Activated effector memory CD4-positive, alpha-beta T cell treated with anti-CD3 and anti-CD28 coated beads, Interleukin-2, amount 50 U/mL, for 16 hours (primary cell): ENCODE measurements around the gene SCYGR4.
"Not testable (repeated sequence)": the region's sequence is repeated elsewhere in the genome, so short reads cannot be mapped to it uniquely, and the experiment has no call there.

Source experiments
- DNase-seq: peaks from one replicate; pipeline ENCODE4 v3.0.0-alpha.2; 2020

SCYGR4 gene, protein sequence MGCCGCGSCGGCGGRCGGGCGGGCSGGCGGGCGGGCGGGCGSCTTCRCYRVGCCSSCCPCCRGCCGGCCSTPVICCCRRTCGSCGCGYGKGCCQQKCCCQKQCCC

GRCh38 chr2:227617316-227618230, at the start of gene SCYGR4:
Gene SCYGR4 (plus strand): TSS chr2:227617498. CDS start chr2:227617498, 0 bp downstream.
- no peak for DNase-seq

GRCh38 chr2:227568852-227569169, 48.5 kb upstream of the SCYGR4 start:
- DNase-seq = no peak

DNA sequence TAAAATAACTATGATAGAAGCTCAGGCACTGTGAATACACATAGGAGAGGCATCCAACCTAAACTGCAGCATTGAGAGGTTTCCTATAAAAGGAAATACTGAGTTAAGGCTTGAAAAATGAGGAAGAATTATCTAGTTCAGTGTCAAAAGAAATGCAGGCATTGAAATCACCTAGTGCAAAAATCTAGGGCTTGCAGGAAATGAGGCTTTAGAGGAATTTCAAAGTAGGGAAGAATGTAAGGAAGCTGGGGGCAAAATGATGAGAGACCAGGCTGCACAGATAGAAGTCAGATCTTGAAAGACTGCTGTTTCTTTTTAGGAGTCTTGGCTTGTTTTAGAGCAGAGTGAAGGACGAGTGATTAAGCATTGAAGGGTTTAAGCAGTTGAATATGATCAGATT, 46.7 kb upstream of the SCYGR4 start:
- DNase-seq = no peak

- no peak for DNase-seq
These were observed 41.2 kb upstream of the SCYGR4 start for GRCh38 chr2:227576110-227576509.

- no peak for DNase-seq
These were observed 40.5 kb upstream of the SCYGR4 start for GRCh38 chr2:227576812-227577211.

DNA sequence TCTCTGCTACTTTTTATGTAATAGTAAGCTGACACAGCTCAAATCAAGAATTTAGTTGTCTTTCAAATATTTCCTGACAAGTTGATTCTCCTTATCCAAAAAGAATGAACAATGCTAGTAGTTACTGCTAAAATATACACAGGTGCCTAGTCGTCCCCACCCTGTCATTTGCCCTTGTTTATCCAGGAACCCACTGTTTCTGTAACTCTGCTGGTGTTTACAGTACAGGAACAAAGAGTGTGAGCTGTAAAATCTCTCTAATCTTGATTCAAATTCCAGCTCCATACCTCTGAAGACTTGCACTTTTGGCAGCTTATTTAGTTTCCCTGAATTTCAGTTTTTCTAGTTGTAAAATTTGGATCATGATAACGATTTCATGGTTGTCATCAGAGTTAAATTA, 39.7 kb upstream of the SCYGR4 start:
- DNase-seq = no peak

- DNase-seq = no peak
These were observed 38.7 kb upstream of the SCYGR4 start for GRCh38 chr2:227578642-227579041.

DNA sequence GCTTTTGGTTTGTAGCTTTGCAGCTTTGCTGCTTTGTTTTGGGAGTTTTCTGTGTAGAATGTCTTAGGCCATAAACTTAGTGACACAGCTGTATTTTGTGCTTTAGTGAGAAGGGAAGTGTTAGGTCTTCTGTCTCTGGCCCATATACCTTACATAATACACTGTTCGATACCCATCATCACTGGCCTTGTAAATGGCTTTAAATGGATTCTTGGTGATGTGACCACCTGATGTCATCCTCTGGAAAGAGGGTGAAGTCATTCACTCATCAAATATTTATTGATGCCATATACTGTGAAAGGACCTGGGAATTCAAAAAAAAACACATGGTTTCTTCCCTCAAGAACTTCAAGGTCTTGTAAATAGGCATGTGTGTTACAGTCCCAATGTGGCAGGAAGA, 37.5 kb upstream of the SCYGR4 start:
- DNase-seq = no peak

DNA sequence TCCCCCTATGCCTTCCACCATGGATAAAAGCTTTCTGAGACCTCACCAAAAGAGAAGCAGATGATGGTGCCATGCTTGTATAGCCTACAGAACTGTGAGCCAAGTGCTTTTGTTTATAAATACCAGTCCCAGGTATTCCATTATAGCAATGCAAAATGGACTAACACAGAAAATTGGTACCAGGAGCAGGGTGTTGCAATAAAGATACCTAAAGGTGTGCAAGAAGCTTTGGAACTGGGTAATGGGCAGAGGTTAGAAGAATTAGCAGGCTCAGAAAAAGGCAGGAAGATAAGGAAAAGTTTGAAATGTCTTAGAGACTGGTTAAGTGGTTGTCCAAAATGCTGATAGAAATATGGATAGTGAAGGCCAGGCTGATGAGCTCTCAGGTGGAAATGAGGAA, 34.9 kb upstream of the SCYGR4 start:
- no peak for DNase-seq

DNA sequence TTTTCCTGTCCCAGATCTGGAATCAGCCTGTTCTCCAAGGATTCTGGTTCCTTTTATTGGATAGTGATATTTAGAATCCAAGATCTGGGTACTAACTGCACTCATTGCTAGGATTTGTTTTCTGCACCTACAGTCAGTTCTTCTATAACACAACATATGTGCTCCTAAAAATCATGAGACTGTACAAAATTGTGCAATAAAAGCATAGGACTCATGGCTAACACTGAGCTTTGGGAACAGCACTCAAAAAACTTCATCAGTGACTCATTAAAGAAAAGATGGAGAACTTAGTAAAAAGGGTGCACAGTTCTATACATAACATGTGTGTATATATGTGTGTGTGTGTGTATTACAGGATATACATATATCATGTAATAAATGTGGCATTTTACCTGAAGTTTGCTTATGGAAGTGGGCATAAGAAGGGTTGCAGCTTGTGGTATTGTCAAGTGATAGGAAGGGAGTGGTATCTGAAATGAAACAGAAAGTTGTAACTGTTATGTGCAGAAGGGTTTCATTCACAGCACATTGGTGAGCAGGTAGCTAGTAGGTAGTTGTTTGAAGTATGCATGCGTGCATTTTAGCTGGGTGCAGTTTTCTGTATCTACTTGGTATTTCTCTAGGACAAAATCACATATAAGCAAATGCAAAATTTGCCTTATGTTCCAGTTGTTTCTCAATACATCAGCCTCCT, 24.5 kb upstream of the SCYGR4 start:
- no peak for DNase-seq

DNA sequence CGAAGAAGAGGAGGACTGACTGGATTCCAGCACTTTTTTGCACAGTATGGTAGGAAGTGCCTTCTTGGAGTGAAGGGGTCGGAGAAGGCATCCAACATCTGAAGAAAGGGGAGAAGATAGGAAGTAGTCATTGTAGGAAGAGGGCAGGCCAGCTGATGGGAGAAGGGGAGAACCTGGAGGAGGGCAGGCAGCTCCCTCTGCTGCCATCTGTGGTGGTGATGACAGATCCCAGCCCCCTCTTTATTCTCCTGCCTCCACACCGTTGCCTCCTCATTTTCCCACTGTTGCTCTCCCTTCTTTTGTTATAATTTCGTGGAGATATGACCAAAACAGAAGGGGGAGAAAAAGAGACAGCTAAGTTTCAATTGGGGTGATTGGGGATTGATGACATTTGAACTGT, 21.5 kb upstream of the SCYGR4 start:
- no peak for DNase-seq

DNA sequence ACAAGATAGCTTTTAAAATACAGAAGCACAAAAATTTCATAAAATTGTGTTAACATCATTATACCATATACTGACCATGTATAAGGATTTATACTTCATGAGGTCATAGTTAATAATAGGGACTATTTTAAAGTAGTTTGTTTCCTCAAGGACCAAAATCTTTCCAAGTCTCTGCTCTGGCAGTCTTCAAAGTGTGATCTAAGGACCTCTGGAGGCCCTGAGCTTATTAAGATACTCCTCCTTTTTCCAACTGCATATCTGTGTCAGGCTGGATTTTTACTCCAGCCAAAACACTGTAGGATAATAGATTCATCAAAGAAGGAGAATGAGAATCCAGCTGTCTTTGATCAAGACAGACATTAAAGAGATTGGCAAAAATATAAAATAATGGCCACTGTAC, 20.3 kb upstream of the SCYGR4 start:
- no peak for DNase-seq

- no peak for DNase-seq
These were observed 19.3 kb upstream of the SCYGR4 start for GRCh38 chr2:227597998-227598397.

- not testable (repeated sequence) for DNase-seq
These were observed 18.3 kb upstream of the SCYGR4 start, which contains the start of gene SCYGR2 for GRCh38 chr2:227598835-227599503. Gene SCYGR2 (plus strand): TSS chr2:227598893. CDS start chr2:227598893, 0 bp downstream.

DNA sequence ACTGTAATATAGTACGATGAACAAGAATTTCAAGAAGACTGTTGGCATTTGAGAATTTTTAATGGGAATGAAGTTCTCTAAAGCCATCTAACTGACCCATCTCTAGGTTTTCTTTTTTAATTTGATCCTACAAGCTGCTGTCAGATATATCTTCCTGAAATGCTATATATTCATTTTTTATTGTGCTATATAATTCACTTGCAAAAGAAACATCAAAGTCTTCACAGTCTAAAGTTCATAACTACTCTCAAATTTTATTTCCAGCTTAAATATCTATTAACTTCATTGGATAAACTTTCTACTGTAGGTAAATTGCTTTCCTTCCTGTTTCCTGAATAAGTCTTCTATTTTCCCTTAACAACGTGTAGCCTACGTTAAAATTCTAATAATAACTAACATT, 14.9 kb upstream of the SCYGR4 start:
- DNase-seq = no peak

- no peak for DNase-seq
These were observed 10.8 kb upstream of the SCYGR4 start for GRCh38 chr2:227606476-227606875.

DNA sequence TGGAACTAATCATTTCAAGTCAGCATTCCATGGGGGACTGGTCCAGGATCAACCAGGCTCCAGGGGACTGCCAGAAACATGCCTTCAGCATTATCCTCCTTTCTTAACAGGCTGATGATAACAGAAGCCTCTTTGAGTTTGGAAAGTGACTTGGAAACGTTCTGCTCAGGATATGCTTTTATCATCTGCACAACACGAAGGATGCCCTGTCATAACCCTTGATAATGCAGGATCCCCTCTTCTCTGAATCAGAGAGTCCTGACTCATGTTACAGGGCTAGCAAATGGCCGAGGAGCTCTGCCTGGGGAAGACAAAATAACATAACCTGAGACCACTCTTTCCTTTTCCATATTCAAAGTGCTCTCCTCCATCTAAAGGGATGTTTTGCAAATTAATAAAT, 9.4 kb upstream of the SCYGR4 start:
- no peak for DNase-seq

- DNase-seq = no peak
These were observed 8.5 kb upstream of the SCYGR4 start for GRCh38 chr2:227608561-227609338.

DNA sequence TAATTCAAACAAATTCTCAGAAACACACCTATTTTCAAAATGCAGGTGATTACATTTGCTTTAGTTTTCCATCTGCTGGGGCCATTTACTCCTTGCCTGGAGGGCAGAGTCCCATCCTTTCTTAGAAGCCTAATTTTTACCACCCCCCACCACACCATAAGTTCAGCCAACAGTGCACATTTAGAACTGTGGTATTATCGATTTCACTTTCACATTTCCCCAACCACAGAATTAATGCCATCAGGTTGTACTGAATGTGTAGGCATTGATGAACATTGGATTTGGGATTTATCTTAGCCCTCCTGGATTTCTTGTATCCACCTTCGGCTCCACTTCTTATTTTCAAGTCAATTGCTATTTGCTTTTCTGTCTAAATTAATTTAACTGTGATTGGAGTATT, 7.2 kb upstream of the SCYGR4 start:
- no peak for DNase-seq

GRCh38 chr2:227612546-227613271, 4.6 kb upstream of the SCYGR4 start:
- DNase-seq = no peak

DNA sequence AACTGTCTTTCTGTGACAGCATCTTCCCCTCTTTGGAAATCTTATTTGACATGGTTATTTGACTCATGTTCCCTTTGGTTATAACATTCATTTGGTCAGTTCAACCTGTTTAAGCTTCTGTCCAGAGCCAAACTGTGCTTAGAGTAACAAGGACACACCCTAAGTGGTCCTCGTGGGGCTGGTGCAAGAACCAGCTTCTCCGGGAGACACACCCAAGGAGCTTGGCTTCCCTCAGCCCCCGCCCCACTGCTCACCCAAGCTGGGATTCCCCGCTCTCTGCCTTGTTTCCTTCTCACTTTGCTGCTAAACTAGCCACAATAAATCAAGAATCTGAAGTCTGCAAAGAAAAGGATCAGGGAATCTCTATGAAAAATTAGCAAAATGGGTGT, 4.0 kb upstream of the SCYGR4 start:
- no peak for DNase-seq

- no peak for DNase-seq
These were observed 3.1 kb upstream of the SCYGR4 start for GRCh38 chr2:227614246-227614645.
